Lung (tissue), 12 donors: Measurements from ENCODE around the gene TMEM263. TPM values are rescaled to one million over a fixed set of nuclear protein-coding genes. Genes with fewer than 3 reads are reported as not detected.
A peak's percentile ranks its signal among the peaks of the same experiment; 100 is the strongest.

Source experiments
- ATAC-seq: fragments of 200-7000 bp; cut with Tn5 transposase; one replicate; pipeline ENCODE4 v1.9.1; 2020; ENCODE audit warnings: moderate number of reproducible peaks; ENCODE audit not compliant: insufficient read depth, low FRiP score
- DNase-seq, 3 donors: peaks; one replicate each; pipeline ENCODE4 v3.0.0-alpha.2; 2013 to 2017
- H3K27ac ChIP-seq, 2 donors: one replicate each; pipeline ENCODE4 v1.5.1; 2013; ENCODE audit warnings: mild to moderate bottlenecking in 2 of 2, moderate library complexity in 2 of 2, control low read depth in 1 of 2, inconsistent platforms in 1 of 2, low read depth in 1 of 2, low read length in 1 of 2
- H3K27me3 ChIP-seq, 3 donors: one replicate each; pipeline ENCODE4 v1.5.1; 2013; ENCODE audit warnings: low read length in 2 of 3; ENCODE audit not compliant: control insufficient read depth in 3 of 3, insufficient read depth in 3 of 3
- H3K36me3 ChIP-seq, 4 donors: one replicate each; pipeline ENCODE4 v1.5.1; 2013; ENCODE audit warnings: low read length in 4 of 4, mild to moderate bottlenecking in 1 of 4, moderate library complexity in 1 of 4; ENCODE audit not compliant: control insufficient read depth in 4 of 4, insufficient read depth in 4 of 4
- H3K4me1 ChIP-seq, 5 donors: one replicate each; pipeline ENCODE4 v1.5.1; 2013; ENCODE audit warnings: low read length in 5 of 5, mild to moderate bottlenecking in 2 of 5, moderate library complexity in 1 of 5; ENCODE audit not compliant: control insufficient read depth in 5 of 5, insufficient read depth in 5 of 5
- H3K4me3 ChIP-seq: one replicate; pipeline ENCODE4 v1.5.1; 2013; ENCODE audit warnings: mild to moderate bottlenecking, control low read depth, moderate library complexity
- H3K9ac ChIP-seq, 2 donors: one replicate each; pipeline ENCODE4 v1.5.1; 2013; ENCODE audit warnings: low read length in 2 of 2, control low read depth in 1 of 2; ENCODE audit not compliant: insufficient read depth in 1 of 2
- H3K9me3 ChIP-seq, 4 donors: one replicate each; pipeline ENCODE4 v1.5.1; 2013; ENCODE audit warnings: low read length in 3 of 4, mild to moderate bottlenecking in 1 of 4, moderate library complexity in 1 of 4; ENCODE audit not compliant: control insufficient read depth in 4 of 4, insufficient read depth in 3 of 4
- WGBS, 2 donors: extraction: QIAGEN DNeasy Blood & Tissue Kit; methylation state at CpG; one replicate each; pipeline ENCODE4 v1.1.7; 2013; 5-methylcytosine and 5-hydroxymethylcytosine counted together
- polyA plus RNA-seq, 2 donors: library from polyadenylated mRNA; stranded (reverse); fragments of 200-250 nt; gene quantifications; one replicate each; pipeline ENCODE4 v1.2.1, GENCODE V29; 2013
- total RNA-seq, 2 donors: library from RNA; depleted of rRNA in 1 of 2; stranded (reverse); fragments of >200 nt in 1 of 2; gene quantifications; one replicate each; pipeline ENCODE4 v1.2.1, GENCODE V29; 2014 to 2021
- TF ChIP-seq, protein P1 (sequence below): IDR thresholded peaks from 2 replicates; pipeline ENCODE4 v1.5.1; 2012; ENCODE audit warnings: mild to moderate bottlenecking; ENCODE audit errors: control extremely low read depth, extremely low read depth
- donor health status: control.
- donor health status: control.
- donor health status: Bipolar disorder and iron deficiency.
- donor health status: healthy.
- donor health status: DM: yes; HTN: yes; CAD: no.

TMEM263 gene
- total and polyA plus RNA-seq, 4 donors = 9.6 to 73.9 (median 22.2) TPM

DNA sequence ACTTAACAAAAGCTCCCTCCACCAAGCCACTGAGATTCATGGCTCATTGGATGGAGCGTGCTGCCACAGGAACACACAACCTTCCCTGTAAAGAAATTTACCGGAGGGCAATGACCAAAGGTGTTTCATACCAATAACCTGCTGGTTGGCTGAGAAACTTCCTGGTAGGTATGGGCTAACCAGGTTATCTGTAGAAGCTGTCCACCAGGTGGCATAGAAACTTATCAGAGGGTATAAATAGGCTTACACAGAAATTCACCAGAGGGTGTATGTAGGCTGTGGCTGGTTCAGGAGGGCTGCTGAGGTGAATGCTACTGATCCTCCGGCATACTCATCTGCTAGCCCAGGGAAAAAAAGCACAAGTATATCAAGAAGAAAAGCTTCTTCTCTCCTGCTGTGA lies 58.3 kb downstream of the TMEM263 start:
- peak in 1 of 3 donors; percentile 8 for DNase-seq

DNA sequence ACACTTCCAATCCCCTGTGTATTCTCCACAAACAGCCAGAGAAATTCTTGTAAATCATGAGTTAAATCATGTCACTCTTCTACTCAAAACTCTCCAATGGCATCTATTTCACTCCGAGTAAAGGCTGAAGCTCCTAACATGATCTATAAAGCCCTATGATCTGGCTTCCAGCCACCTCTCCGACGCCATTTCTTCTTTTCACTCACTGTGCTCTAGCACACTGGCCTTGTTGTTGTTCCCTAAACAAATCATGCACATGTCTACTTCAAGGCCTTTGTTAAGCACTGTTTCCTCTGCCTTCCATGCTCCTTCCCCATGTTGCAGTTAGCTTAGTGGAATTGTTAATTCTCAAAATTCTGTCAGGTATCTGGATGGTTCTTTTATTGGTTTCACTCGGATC lies 61.3 kb downstream of the TMEM263 start:
- no peak overlapping the region for H3K4me3 ChIP-seq
- H3K9me3 ChIP-seq = no peaks in the 10 kb centered on the region
- H3K27ac ChIP-seq = no peak overlapping the region
- no peaks in the 10 kb centered on the region for H3K4me1 ChIP-seq
- peaks cover 2 to 10% (median 5%) of the 10 kb centered on the region in 4 donors for H3K36me3 ChIP-seq
- WGBS, 2 donors = 93% methylated on average over 4 of the region's 4 CpGs
- TF ChIP-seq, protein P1, sequence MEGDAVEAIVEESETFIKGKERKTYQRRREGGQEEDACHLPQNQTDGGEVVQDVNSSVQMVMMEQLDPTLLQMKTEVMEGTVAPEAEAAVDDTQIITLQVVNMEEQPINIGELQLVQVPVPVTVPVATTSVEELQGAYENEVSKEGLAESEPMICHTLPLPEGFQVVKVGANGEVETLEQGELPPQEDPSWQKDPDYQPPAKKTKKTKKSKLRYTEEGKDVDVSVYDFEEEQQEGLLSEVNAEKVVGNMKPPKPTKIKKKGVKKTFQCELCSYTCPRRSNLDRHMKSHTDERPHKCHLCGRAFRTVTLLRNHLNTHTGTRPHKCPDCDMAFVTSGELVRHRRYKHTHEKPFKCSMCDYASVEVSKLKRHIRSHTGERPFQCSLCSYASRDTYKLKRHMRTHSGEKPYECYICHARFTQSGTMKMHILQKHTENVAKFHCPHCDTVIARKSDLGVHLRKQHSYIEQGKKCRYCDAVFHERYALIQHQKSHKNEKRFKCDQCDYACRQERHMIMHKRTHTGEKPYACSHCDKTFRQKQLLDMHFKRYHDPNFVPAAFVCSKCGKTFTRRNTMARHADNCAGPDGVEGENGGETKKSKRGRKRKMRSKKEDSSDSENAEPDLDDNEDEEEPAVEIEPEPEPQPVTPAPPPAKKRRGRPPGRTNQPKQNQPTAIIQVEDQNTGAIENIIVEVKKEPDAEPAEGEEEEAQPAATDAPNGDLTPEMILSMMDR = no peak
- DNase-seq (no peak), ATAC-seq (no peak)
- H3K27me3 ChIP-seq = no peaks in the 10 kb centered on the region
- no peak overlapping the region for H3K9ac ChIP-seq

More for the DNA sequence above, 58.3 kb downstream of the TMEM263 start:
- Histone ChIP-seq H3K4me3 (no peak overlapping the region), H3K9me3 (no peaks in the 10 kb centered on the region), H3K36me3 (peaks cover 0 to 7% (median 4%) of the 10 kb centered on the region in 4 donors), H3K4me1 (no peaks in the 10 kb centered on the region), H3K9ac (no peak overlapping the region), H3K27ac (no peak overlapping the region), H3K27me3 (no peaks in the 10 kb centered on the region)
- TF ChIP-seq, protein P1 = peak; percentile 4
- 75 to 83% methylated on average over 3 of the region's 3 CpGs for WGBS, 2 donors
- peak; percentile 69 for ATAC-seq

DNA sequence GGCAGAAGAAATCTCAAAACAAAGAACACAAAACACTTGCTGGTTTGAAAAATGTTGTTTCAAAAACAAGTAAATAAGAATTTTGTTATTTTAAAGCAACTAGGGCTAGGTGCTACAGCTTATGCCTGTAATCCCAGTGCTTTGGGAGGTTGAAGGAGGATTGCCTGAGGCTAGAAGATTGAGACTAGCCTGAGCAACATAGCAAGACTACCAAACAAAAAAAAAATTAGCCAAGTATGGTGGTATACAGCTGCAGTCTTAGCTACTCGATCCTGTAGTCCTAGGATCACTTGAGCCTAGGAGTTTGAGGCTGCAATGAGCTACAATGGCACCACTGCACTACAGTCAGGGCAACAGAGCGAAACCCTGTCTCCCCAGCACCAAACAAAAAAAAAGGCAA lies 63.8 kb downstream of the TMEM263 start:
- no peak overlapping the region for H3K4me3 ChIP-seq
- no peak overlapping the region for H3K9ac ChIP-seq
- no peaks in the 10 kb centered on the region for H3K4me1 ChIP-seq
- ATAC-seq = no peak
- DNase-seq = no peak
- TF ChIP-seq, protein P1 = no peak
- WGBS, 2 donors = 92 to 94% methylated on average over 2 of the region's 2 CpGs
- H3K27ac ChIP-seq = no peak overlapping the region
- peaks cover 0 to 8% (median 5%) of the 10 kb centered on the region in 4 donors for H3K36me3 ChIP-seq
- H3K27me3 ChIP-seq = no peaks in the 10 kb centered on the region
- H3K9me3 ChIP-seq = no peaks in the 10 kb centered on the region

Other genes with a start within 250 kb of the TMEM263 start
- gene RIC8B, start 181.2 kb upstream of the TMEM263 start, total RNA-seq = 10 to 100 TPM; 12.2 to 14.4 TPM
- 1 to 10 TPM; 3.3 to 4.2 TPM for gene RIC8B, start 181.2 kb upstream of the TMEM263 start, polyA plus RNA-seq
- 10 to 100 TPM in 1 of 2 donors, 1 to 10 TPM in 1; 9.1 to 41.4 TPM for gene MTERF2, start 31.2 kb downstream of the TMEM263 start, total RNA-seq
- 10 to 100 TPM in 1 of 2 donors, 1 to 10 TPM in 1; 4.8 to 19.1 TPM for gene MTERF2, start 31.2 kb downstream of the TMEM263 start, polyA plus RNA-seq
- gene CRY1, start 137.6 kb downstream of the TMEM263 start, total RNA-seq = 10 to 100 TPM; 22.2 to 37.2 TPM
- 10 to 100 TPM in 1 of 2 donors, 1 to 10 TPM in 1; 5.6 to 13.7 TPM for gene CRY1, start 137.6 kb downstream of the TMEM263 start, polyA plus RNA-seq